Upper lobe of left lung (tissue), 4 donors: Measurements from ENCODE around the gene PARP3.

Source experiments
- CTCF ChIP-seq, 6 experiments: fragments of 450-650 bp in 4 of 6; fragments of 200-600 bp in 2 of 6; sonication (generic) in 2 of 6; IDR thresholded peaks; one replicate each; pipeline ENCODE4 v1.5.1; 2016 to 2019; ENCODE audit warnings: antibody characterized with exemption in 6 of 6
- POLR2A ChIP-seq, 4 donors: fragments of 450-650 bp; IDR thresholded peaks; one replicate each; pipeline ENCODE4 v1.5.1; 2016 to 2017; ENCODE audit warnings: antibody characterized with exemption in 4 of 4, mild to moderate bottlenecking in 2 of 4
- POLR2AphosphoS5 ChIP-seq, 2 donors: sonication (generic); formaldehyde crosslinking; IDR thresholded peaks; one replicate each; pipeline ENCODE4 v1.5.1; 2017; ENCODE audit warnings: antibody characterized with exemption in 2 of 2

DNA sequence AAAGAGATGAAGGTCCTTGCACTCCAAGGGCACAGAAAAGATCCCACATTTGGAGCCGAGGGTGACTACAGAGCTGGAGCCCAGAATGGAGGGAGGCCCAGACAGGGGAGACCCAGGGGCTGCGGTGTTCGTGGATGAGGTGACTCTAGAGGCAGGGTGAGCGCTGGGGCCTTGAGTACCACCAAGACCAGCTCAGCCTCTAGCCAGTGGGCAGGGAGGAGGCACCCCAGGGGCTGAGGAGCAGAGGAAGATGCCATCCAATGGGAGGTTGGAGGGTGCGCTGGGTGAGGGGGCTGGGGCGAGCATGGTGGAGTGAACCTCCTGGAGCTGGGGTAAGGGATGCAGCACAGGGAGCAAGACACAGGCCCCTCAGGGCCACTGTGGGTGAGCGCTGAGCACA lies 13.7 kb upstream of the PARP3 start:
- TF ChIP-seq POLR2A (IDR thresholded peaks at IDR 0.05) = no peak
- no peak for TF ChIP-seq CTCF (IDR thresholded peaks at IDR 0.05)
- TF ChIP-seq POLR2AphosphoS5 (IDR thresholded peaks at IDR 0.05) = no peak
